Breast epithelium (tissue), 4 donors: ENCODE data around the gene ARL4A. TPM values are rescaled to one million over a fixed set of nuclear protein-coding genes. Genes with fewer than 3 reads are reported as not detected.

Source experiments
- DNase-seq, 2 donors: peaks; one replicate each; pipeline ENCODE4 v3.0.0-alpha.2; 2019; ENCODE audit warnings: low spot score in 2 of 2
- H3K27ac ChIP-seq, 2 donors: fragments of 200-600 bp; sonication (generic) in 1 of 2; one replicate each; pipeline ENCODE4 v1.5.1; 2016 to 2019; ENCODE audit warnings: mild to moderate bottlenecking in 1 of 2
- H3K27me3 ChIP-seq, 2 donors: fragments of 200-600 bp; sonication (generic) in 1 of 2; one replicate each; pipeline versions ENCODE4 v1.5.1 to v1.6.0; 2017 to 2019; ENCODE audit warnings: control low read depth in 1 of 2, mild to moderate bottlenecking in 1 of 2
- H3K36me3 ChIP-seq: fragments of 200-600 bp; one replicate; pipeline ENCODE4 v1.5.1; 2019
- H3K4me1 ChIP-seq, 2 donors: fragments of 200-600 bp; sonication (generic); one replicate each; pipeline ENCODE4 v1.5.1; 2016 to 2019; ENCODE audit warnings: control low read depth in 1 of 2
- H3K4me3 ChIP-seq, 3 donors: fragments of 200-600 bp; sonication (generic); 1 replicate in 2 of 3; 2 replicates in 1 of 3; pipeline ENCODE4 v1.5.1; 2016 to 2019; ENCODE audit warnings: mild to moderate bottlenecking in 3 of 3, moderate library complexity in 2 of 3
- H3K9me3 ChIP-seq, 2 donors: fragments of 200-600 bp; sonication (generic) in 1 of 2; one replicate each; pipeline ENCODE4 v1.5.1; 2016 to 2019; ENCODE audit warnings: control low read depth in 1 of 2
- POLR2A ChIP-seq: fragments of 450-650 bp; IDR thresholded peaks from one replicate; pipeline ENCODE4 v1.6.1; 2016; ENCODE audit warnings: antibody characterized with exemption, mild to moderate bottlenecking, moderate library complexity
- POLR2AphosphoS5 ChIP-seq, 3 donors: sonication (generic); formaldehyde crosslinking; IDR thresholded peaks; one replicate each; pipeline ENCODE4 v1.6.1; 2017; ENCODE audit warnings: antibody characterized with exemption in 3 of 3
- intact Hi-C: fragments of 100-400 bp; cut with DNase I; formaldehyde crosslinking; loops from one replicate; pipeline ENCODE4 v1.15.1; 2023; ENCODE audit warnings: low total_unique reads
- total RNA-seq, 3 donors: library from RNA; depleted of rRNA; stranded (reverse); fragments of >200 nt; gene quantifications; one replicate each; pipeline ENCODE4 v1.1.0, GENCODE V29; 2016
- TF ChIP-seq, protein P1 (sequence below), 3 donors: fragments of 450-650 bp; IDR thresholded peaks; one replicate each; pipeline ENCODE4 v1.5.1; 2016 to 2017; ENCODE audit warnings: antibody characterized with exemption in 3 of 3, mild to moderate bottlenecking in 3 of 3, moderate library complexity in 3 of 3

ARL4A gene
- total RNA-seq, 3 donors from 2014 or later = 28.5 to 165 (median 51.1) TPM

GRCh38 chr7:12712236-12712635 is 24.8 kb downstream of the ARL4A start:
- no peak overlapping the region for H3K4me3 ChIP-seq
- peaks cover 0 to 7% of the 10 kb centered on the region in 2 donors for H3K4me1 ChIP-seq
- intact Hi-C loops = no loop called here
- TF ChIP-seq, protein P1, sequence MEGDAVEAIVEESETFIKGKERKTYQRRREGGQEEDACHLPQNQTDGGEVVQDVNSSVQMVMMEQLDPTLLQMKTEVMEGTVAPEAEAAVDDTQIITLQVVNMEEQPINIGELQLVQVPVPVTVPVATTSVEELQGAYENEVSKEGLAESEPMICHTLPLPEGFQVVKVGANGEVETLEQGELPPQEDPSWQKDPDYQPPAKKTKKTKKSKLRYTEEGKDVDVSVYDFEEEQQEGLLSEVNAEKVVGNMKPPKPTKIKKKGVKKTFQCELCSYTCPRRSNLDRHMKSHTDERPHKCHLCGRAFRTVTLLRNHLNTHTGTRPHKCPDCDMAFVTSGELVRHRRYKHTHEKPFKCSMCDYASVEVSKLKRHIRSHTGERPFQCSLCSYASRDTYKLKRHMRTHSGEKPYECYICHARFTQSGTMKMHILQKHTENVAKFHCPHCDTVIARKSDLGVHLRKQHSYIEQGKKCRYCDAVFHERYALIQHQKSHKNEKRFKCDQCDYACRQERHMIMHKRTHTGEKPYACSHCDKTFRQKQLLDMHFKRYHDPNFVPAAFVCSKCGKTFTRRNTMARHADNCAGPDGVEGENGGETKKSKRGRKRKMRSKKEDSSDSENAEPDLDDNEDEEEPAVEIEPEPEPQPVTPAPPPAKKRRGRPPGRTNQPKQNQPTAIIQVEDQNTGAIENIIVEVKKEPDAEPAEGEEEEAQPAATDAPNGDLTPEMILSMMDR (IDR thresholded peaks at IDR 0.05) = no peak
- TF ChIP-seq POLR2AphosphoS5 (IDR thresholded peaks at IDR 0.05) (no peak), POLR2A (no peak)
- H3K27ac ChIP-seq = no peak overlapping the region
- DNase-seq = no peak
- H3K9me3 ChIP-seq = no peaks in the 10 kb centered on the region
- H3K27me3 ChIP-seq = no peaks in the 10 kb centered on the region
- H3K36me3 ChIP-seq = no peaks in the 10 kb centered on the region

DNA sequence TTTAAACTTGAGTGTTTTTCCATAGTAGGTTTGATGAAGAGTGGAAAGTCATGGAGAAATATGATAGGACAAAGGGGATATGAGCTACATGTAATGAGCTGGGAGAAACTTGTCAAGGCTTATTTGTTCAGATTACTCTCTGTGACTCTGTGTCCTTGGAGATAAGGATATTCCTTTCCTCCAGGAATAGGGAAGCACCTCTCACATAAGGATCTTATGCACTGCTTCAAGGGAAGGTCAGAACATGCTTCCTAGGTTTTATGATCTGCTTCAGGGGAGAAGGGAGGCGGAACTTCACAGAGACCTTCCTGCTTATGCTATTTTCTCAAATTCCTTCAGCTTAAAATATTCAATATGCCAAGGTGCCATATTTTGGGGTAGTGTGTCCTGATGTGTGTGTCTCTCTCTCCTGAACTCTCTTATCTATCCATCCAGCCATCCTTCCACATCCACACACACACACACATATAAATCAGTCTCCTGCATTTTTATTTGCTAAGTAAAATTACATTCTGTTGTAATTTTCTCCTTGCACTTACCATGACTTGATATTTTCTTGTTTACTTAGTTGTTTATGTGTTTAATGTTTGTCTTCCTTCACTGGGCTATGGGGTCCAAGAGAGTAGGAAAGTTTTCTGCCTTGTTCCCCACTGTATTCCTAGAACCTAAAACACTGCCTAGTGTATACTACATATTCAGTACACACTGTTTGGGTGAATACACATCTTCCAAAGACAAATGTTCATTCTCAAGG is 26.4 kb downstream of the ARL4A start:
- Histone ChIP-seq H3K27ac (peak overlapping the region in 1 of 2 donors; percentile 12), H3K9me3 (no peaks in the 10 kb centered on the region), H3K4me1 (peaks cover 0 to 7% of the 10 kb centered on the region in 2 donors), H3K4me3 (no peak overlapping the region), H3K27me3 (no peaks in the 10 kb centered on the region), H3K36me3 (no peaks in the 10 kb centered on the region)
- TF ChIP-seq, protein P1 (IDR thresholded peaks at IDR 0.05) = no peak
- TF ChIP-seq POLR2A (no peak), POLR2AphosphoS5 (IDR thresholded peaks at IDR 0.05) (no peak)
- intact Hi-C loops = no loop called here
- no peak for DNase-seq

- TF ChIP-seq POLR2AphosphoS5 (IDR thresholded peaks at IDR 0.05) (no peak), POLR2A (no peak)
- TF ChIP-seq, protein P1 (IDR thresholded peaks at IDR 0.05) = no peak
- Histone ChIP-seq H3K4me3 (no peak overlapping the region), H3K9me3 (no peaks in the 10 kb centered on the region), H3K36me3 (no peaks in the 10 kb centered on the region), H3K27ac (peak overlapping the region in 1 of 2 donors; percentile 12), H3K4me1 (peaks cover 4 to 8% of the 10 kb centered on the region in 2 donors), H3K27me3 (no peaks in the 10 kb centered on the region)
- no peak for DNase-seq
- intact Hi-C loops = no loop called here
These were observed 26.9 kb downstream of the ARL4A start for GRCh38 chr7:12714379-12714737.

DNA sequence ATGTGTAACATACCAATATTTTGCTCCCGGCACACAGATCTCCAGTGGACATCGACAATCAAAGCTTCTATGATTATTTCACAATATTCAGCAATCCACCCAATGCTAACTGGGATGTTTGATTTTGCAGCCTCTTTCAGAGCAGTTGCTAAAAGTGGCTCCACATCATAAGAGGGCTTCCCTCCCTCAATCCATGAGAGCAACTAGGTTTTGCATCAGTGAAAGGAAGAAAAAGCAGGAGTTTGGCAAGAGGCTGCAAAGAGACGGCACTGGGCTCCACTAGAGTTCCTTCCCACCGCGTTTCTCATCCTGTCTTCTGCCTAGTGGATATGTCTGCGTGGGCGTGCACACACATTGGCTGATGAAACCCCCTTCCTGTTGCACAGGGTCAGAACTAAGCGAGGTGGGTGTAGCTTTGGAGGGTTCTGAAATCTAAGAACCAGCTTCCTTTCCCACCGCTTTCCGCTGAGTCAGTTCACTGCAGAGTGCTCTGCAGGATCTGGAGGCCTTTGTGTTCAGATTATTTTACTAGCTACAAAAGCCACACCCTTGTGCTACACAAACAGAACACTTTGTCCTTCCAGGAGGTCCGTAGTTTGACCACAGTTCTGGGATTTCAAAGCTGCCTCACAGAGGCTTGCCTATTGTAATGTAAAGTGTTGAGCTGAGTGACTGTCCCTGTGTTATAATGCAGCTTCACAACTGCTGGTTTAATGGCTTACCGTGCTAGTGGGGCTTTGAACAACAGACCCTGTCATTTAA is 28.1 kb downstream of the ARL4A start:
- no peaks in the 10 kb centered on the region for H3K9me3 ChIP-seq
- H3K4me1 ChIP-seq = peaks cover 4 to 12% of the 10 kb centered on the region in 2 donors
- H3K27ac ChIP-seq = peak overlapping the region; percentile 83 to 87
- H3K27me3 ChIP-seq = no peaks in the 10 kb centered on the region
- intact Hi-C loops = no loop called here
- H3K36me3 ChIP-seq = no peaks in the 10 kb centered on the region
- peak in 1 of 2 donors; percentile 58 for DNase-seq
- TF ChIP-seq POLR2AphosphoS5 (IDR thresholded peaks at IDR 0.05) (peak; percentile 60 to 83 (median 76)), POLR2A (no peak)
- TF ChIP-seq, protein P1 (IDR thresholded peaks at IDR 0.05) = no peak
- H3K4me3 ChIP-seq = peak overlapping the region; percentile 20 to 58 (median 43)
